ENCODE results near the gene FSTL3. TPM values are rescaled to one million over a fixed set of nuclear protein-coding genes. Genes with fewer than 3 reads are reported as not detected.
"Not testable (repeated sequence)": the region's sequence is repeated elsewhere in the genome, so short reads cannot be mapped to it uniquely, and the experiment has no call there.

The FSTL3 gene
- 3.3 TPM for total RNA-seq

- no peak for DNase-seq
Observed at GRCh38 chr19:676339-677105, at the start of gene FSTL3. FSTL3 (plus strand) TSS chr19:676392; CDS start chr19:676424, 32 bp downstream.

GRCh38 chr19:626566-626965 lies 49.6 kb upstream of the FSTL3 start:
- DNase-seq, result not testable (repeated sequence)

- no peak for DNase-seq
Observed at GRCh38 chr19:628168-628567, 48.0 kb upstream of the FSTL3 start.

- DNase-seq, result not testable (repeated sequence)
Observed at GRCh38 chr19:629515-629914, 46.7 kb upstream of the FSTL3 start.

- DNase-seq, result no peak
Observed at GRCh38 chr19:629961-630714, 46.1 kb upstream of the FSTL3 start.

GRCh38 chr19:632579-633067 lies 43.6 kb upstream of the FSTL3 start:
- DNase-seq, result no peak

GRCh38 chr19:633068-633785 lies 43.0 kb upstream of the FSTL3 start, which contains the start of gene POLRMT:
POLRMT (minus strand) TSS chr19:633537; CDS start chr19:633512, 25 bp downstream.
- peak; percentile 93 for DNase-seq

- no peak for DNase-seq
Observed at GRCh38 chr19:633786-634639, 42.2 kb upstream of the FSTL3 start.

- DNase-seq, result no peak
Observed at GRCh38 chr19:634975-635652, 41.1 kb upstream of the FSTL3 start.

- DNase-seq, result no peak
Observed at GRCh38 chr19:638906-639252, 37.3 kb upstream of the FSTL3 start.

GRCh38 chr19:639253-640160 lies 36.7 kb upstream of the FSTL3 start, which contains the start of gene FGF22:
FGF22 (plus strand) TSS chr19:639879; CDS start chr19:639926, 47 bp downstream.
- DNase-seq, result peak; percentile 95

- no peak for DNase-seq
Observed at GRCh38 chr19:640161-640558, 36.0 kb upstream of the FSTL3 start.

GRCh38 chr19:640606-641189 lies 35.5 kb upstream of the FSTL3 start:
- DNase-seq, result no peak

- DNase-seq, result no peak
Observed at GRCh38 chr19:641702-642101, 34.5 kb upstream of the FSTL3 start.

- no peak for DNase-seq
Observed at GRCh38 chr19:642767-643727, 33.1 kb upstream of the FSTL3 start.

- no peak for DNase-seq
Observed at GRCh38 chr19:643736-644135, 32.5 kb upstream of the FSTL3 start.

GRCh38 chr19:644363-644762 lies 31.8 kb upstream of the FSTL3 start:
- no peak for DNase-seq

GRCh38 chr19:644789-645188 lies 31.4 kb upstream of the FSTL3 start:
- no peak for DNase-seq
